Activated naive CD4-positive, alpha-beta T cell (primary cell): ENCODE data around the gene UGGT1.

Experiments
- DNase-seq, 4 experiments: peaks; one replicate each; lab custom pipeline; 2025; lab: John Stamatoyannopoulos, UW

UGGT1 gene

GRCh38 chr2:128090945-128091725 lies at the start of gene UGGT1:
UGGT1 (plus strand) TSS chr2:128091200; CDS start chr2:128091358, 158 bp downstream.
- DNase-seq = peak; percentile 69 to 89 (median 84)

- no peak for DNase-seq
Measured at GRCh38 chr2:128041561-128041960, 49.4 kb upstream of the UGGT1 start.

- no peak for DNase-seq
Measured at GRCh38 chr2:128043041-128043440, 48.0 kb upstream of the UGGT1 start.

- no peak for DNase-seq
Measured at GRCh38 chr2:128053331-128053730, 37.7 kb upstream of the UGGT1 start.

- DNase-seq = no peak
Measured at GRCh38 chr2:128054104-128054885, 36.7 kb upstream of the UGGT1 start.

- DNase-seq = no peak
Measured at GRCh38 chr2:128057334-128057733, 33.7 kb upstream of the UGGT1 start.

- no peak for DNase-seq
Measured at GRCh38 chr2:128058114-128058513, 32.9 kb upstream of the UGGT1 start.

GRCh38 chr2:128062571-128062970 lies 28.4 kb upstream of the UGGT1 start:
- DNase-seq = no peak

GRCh38 chr2:128064353-128064752 lies 26.6 kb upstream of the UGGT1 start:
- no peak for DNase-seq

- no peak for DNase-seq
Measured at GRCh38 chr2:128069769-128070168, 21.2 kb upstream of the UGGT1 start.

GRCh38 chr2:128073278-128073677 lies 17.7 kb upstream of the UGGT1 start:
- no peak for DNase-seq

- no peak for DNase-seq
Measured at GRCh38 chr2:128076461-128077106, 14.4 kb upstream of the UGGT1 start.

GRCh38 chr2:128084757-128085156 lies 6.2 kb upstream of the UGGT1 start:
- no peak for DNase-seq

GRCh38 chr2:128086244-128086643 lies 4.8 kb upstream of the UGGT1 start:
- no peak for DNase-seq

GRCh38 chr2:128090575-128090944 lies 440 bp upstream of the UGGT1 start:
- DNase-seq = no peak

- no peak for DNase-seq
Measured at GRCh38 chr2:128091726-128092080, 703 bp downstream of the UGGT1 start.

- no peak for DNase-seq
Measured at GRCh38 chr2:128092656-128093055, 1.7 kb downstream of the UGGT1 start.

- DNase-seq = no peak
Measured at GRCh38 chr2:128093762-128094161, 2.8 kb downstream of the UGGT1 start.

GRCh38 chr2:128095201-128095600 lies 4.2 kb downstream of the UGGT1 start:
- DNase-seq = no peak

- no peak for DNase-seq
Measured at GRCh38 chr2:128103407-128103806, 12.4 kb downstream of the UGGT1 start.

- DNase-seq = no peak
Measured at GRCh38 chr2:128105072-128105471, 14.1 kb downstream of the UGGT1 start.

- DNase-seq = no peak
Measured at GRCh38 chr2:128108166-128108565, 17.2 kb downstream of the UGGT1 start.

- DNase-seq = no peak
Measured at GRCh38 chr2:128109243-128109642, 18.2 kb downstream of the UGGT1 start.
